BJ (cell line): ENCODE results near the gene C16orf78. TPM values are rescaled to one million over a fixed set of nuclear protein-coding genes. Genes with fewer than 3 reads are reported as not detected.

Experiments used
- CTCF ChIA-PET: fragments of 350-600 bp; formaldehyde crosslinking; extraction: SDS; loops from one replicate; lab custom pipeline; 2021; ENCODE audit warnings: antibody characterized with exemption, inconsistent platforms; lab: Yijun Ruan, JAX
- POLR2A ChIA-PET: fragments of 300-600 bp; sonication (Branson Sonifier 250); formaldehyde crosslinking; extraction: SDS; loops from one replicate; lab custom pipeline; 2021; ENCODE audit warnings: antibody characterized with exemption; lab: Charles Lee
- DNase-seq: peaks from one replicate; pipeline ENCODE4 v3.0.0-alpha.2; 2011; ENCODE audit warnings: low read depth
- H3K27me3 ChIP-seq: 2 replicates; pipeline ENCODE4 v1.6.0; 2011; ENCODE audit warnings: low read length; ENCODE audit not compliant: control insufficient read depth, insufficient read depth
- H3K36me3 ChIP-seq: 2 replicates; pipeline ENCODE4 v1.5.1; 2011; ENCODE audit warnings: low read length; ENCODE audit not compliant: control insufficient read depth, insufficient read depth
- H3K4me3 ChIP-seq: 2 replicates; pipeline ENCODE4 v1.5.1; 2011; ENCODE audit warnings: low read depth, mild to moderate bottlenecking, control low read depth, low read length
- CTCF ChIP-seq: IDR thresholded peaks from 2 replicates; pipeline ENCODE4 v1.5.1; 2011; ENCODE audit warnings: low read depth, mild to moderate bottlenecking, control low read depth, inconsistent platforms, low read length, moderate library complexity; ENCODE audit not compliant: insufficient read depth
- polyA plus RNA-seq: library from polyadenylated mRNA; depleted of rRNA; stranded (reverse); fragments of >200 nt; gene quantifications from 2 replicates; pipeline ENCODE4 v1.2.3, GENCODE V29; 2011

C16orf78 gene
- polyA plus RNA-seq, 1 experiment, result not detected

GRCh38 chr16:49332589-49333258, 40.9 kb upstream of the C16orf78 start:
- ChIA-PET POLR2A (no interaction called here), CTCF (no interaction called here)
- TF ChIP-seq CTCF, result no peak
- Histone ChIP-seq H3K4me3 (no peak overlapping the region), H3K36me3 (no peaks in the 10 kb centered on the region), H3K27me3 (no peaks in the 10 kb centered on the region)
- DNase-seq, result no peak

- no peaks in the 10 kb centered on the region for H3K27me3 ChIP-seq
- H3K36me3 ChIP-seq, result no peaks in the 10 kb centered on the region
- POLR2A ChIA-PET, result no interaction called here
- DNase-seq, result no peak
- no peak for TF ChIP-seq CTCF
- no peak overlapping the region for H3K4me3 ChIP-seq
- CTCF ChIA-PET, result no interaction called here
These were observed 40.4 kb upstream of the C16orf78 start for GRCh38 chr16:49333259-49333597.

GRCh38 chr16:49335828-49336227, 37.8 kb upstream of the C16orf78 start:
- no peaks in the 10 kb centered on the region for H3K36me3 ChIP-seq
- DNase-seq, result no peak
- ChIA-PET CTCF (interaction anchor here (1.0 to 1.6 kb wide), 2 partner anchors 14 to 22 kb away, joined by 5 to 6 read pairs; no protein-coding TSS in a partner anchor), POLR2A (no interaction called here)
- H3K4me3 ChIP-seq, result no peak overlapping the region
- H3K27me3 ChIP-seq, result no peaks in the 10 kb centered on the region
- TF ChIP-seq CTCF, result no peak

GRCh38 chr16:49336581-49336980, 37.0 kb upstream of the C16orf78 start:
- DNase-seq, result no peak
- Histone ChIP-seq H3K4me3 (no peak overlapping the region), H3K27me3 (no peaks in the 10 kb centered on the region), H3K36me3 (no peaks in the 10 kb centered on the region)
- ChIA-PET CTCF (no interaction called here), POLR2A (no interaction called here)
- no peak for TF ChIP-seq CTCF

GRCh38 chr16:49337814-49338350, 35.7 kb upstream of the C16orf78 start:
- CTCF ChIA-PET, result interaction anchor here (1.8 kb wide), 1 partner anchor 12 kb away, joined by 5 read pairs; no protein-coding TSS in a partner anchor

More at GRCh38 chr16:49337814-49338350, 35.7 kb upstream of the C16orf78 start:
- no peaks in the 10 kb centered on the region for H3K36me3 ChIP-seq
- H3K27me3 ChIP-seq, result no peaks in the 10 kb centered on the region
- DNase-seq, result no peak
- POLR2A ChIA-PET, result no interaction called here
- H3K4me3 ChIP-seq, result no peak overlapping the region
- TF ChIP-seq CTCF, result no peak
